Hematopoietic multipotent progenitor cell (in vitro differentiated cells): ENCODE measurements around the gene SLC4A4. TPM values are rescaled to one million over a fixed set of nuclear protein-coding genes. Genes with fewer than 3 reads are reported as not detected.
A peak's percentile ranks its signal among the peaks of the same experiment; 100 is the strongest.
"Not testable (repeated sequence)": the region's sequence is repeated elsewhere in the genome, so short reads cannot be mapped to it uniquely, and the experiment has no call there.

Source experiments
- DNase-seq, 3 donors: peaks; one replicate each; pipeline ENCODE4 v3.0.0-alpha.2; 2011 to 2015; ENCODE audit warnings: low read depth in 2 of 3, low spot score in 2 of 3
- total RNA-seq: library from RNA; depleted of rRNA; stranded (reverse); fragments of >200 nt; gene quantifications from one replicate; pipeline ENCODE4 v1.2.3, GENCODE V29; 2012

Gene SLC4A4
- total RNA-seq, 1 donor, result 0.27 TPM

GRCh38 chr4:71406459-71406963 lies 67.7 kb downstream of the SLC4A4 start:
- DNase-seq, result peak in 2 of 3 donors; percentile 86 to 96

- not testable (repeated sequence) for DNase-seq
Measured at GRCh38 chr4:71408961-71409360, 70.1 kb downstream of the SLC4A4 start.

DNA sequence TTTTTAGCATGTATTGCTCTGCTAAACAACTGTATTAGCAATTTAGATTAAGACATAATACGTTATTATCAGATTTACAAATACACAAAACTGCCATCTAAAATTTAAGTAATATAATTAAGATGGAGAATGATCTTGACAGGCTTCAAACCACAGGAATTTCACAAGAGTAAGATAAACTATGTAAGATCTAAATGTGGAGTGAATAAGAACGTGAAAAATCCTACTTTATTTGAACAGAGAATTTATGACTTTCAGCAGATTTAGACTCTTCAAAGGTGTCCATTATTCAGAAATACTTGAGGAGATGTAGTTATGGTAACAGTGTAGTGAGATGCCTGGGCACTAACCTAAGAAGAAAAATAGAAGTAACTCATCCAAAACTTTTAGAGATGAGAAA lies 73.2 kb downstream of the SLC4A4 start:
- DNase-seq, result no peak

DNA sequence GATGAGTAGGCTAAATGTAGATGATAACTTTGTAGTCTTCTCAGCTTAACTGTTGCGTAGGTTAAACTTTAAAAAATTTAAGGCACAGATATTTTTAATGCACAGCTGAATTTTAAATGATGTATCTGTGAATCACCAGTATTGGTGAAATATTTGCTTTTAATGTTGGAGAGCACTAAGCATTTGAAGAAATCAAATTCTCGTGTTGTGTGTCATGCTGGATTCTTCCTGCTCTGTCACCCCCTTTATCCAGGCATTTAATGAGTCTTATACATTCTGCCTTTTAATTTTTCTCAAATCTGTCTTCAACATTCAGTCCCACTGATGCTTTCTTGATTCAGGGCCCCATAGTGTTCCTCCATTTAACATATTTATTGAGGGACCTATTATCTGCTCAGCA lies 76.7 kb downstream of the SLC4A4 start:
- DNase-seq, result no peak

DNA sequence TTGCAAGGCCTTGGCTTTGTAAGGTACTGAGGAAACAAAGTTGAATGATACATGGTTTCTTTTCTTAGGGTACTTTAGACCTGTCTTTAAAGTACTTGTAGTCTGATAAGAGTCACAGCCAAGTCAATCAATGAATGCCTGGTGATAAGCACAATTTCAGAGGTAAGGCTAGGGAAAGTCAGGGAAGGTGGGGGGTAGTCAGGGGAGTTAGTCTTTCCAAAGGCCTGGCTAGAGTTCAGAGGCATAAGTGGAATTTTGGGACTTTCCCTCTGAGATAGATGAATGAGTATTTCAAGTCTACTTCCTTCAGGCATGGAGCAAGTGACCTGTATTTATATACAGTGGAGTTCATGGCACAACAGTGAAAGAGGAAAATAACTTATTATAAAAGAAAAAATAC lies 78.3 kb downstream of the SLC4A4 start:
- DNase-seq, result no peak

GRCh38 chr4:71426381-71427042 lies 87.7 kb downstream of the SLC4A4 start:
- no peak for DNase-seq

GRCh38 chr4:71429106-71429505 lies 90.3 kb downstream of the SLC4A4 start:
- no peak for DNase-seq

- DNase-seq, result no peak
Measured at GRCh38 chr4:71429962-71430361, 91.1 kb downstream of the SLC4A4 start.

DNA sequence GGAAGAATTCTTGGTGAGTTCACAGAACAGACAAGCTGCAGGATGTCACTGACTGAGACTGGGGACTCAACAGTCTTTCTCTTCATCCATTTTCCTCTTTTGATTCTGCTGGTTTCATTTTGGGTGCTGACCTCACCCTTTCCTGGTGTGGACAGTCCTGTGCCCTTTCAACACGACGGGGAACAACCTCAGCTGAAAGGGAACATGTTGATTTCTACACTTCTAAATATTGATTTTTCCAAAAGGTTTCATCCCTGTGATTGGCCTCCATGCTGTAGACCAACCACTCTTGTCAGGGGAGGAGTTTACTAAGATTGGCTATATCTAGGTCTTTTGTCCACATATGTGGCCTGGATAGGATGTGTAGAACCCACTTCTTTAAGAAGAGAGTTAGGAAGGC lies 91.8 kb downstream of the SLC4A4 start:
- no peak for DNase-seq

- no peak for DNase-seq
Measured at GRCh38 chr4:71440612-71441011, 101.8 kb downstream of the SLC4A4 start.

DNA sequence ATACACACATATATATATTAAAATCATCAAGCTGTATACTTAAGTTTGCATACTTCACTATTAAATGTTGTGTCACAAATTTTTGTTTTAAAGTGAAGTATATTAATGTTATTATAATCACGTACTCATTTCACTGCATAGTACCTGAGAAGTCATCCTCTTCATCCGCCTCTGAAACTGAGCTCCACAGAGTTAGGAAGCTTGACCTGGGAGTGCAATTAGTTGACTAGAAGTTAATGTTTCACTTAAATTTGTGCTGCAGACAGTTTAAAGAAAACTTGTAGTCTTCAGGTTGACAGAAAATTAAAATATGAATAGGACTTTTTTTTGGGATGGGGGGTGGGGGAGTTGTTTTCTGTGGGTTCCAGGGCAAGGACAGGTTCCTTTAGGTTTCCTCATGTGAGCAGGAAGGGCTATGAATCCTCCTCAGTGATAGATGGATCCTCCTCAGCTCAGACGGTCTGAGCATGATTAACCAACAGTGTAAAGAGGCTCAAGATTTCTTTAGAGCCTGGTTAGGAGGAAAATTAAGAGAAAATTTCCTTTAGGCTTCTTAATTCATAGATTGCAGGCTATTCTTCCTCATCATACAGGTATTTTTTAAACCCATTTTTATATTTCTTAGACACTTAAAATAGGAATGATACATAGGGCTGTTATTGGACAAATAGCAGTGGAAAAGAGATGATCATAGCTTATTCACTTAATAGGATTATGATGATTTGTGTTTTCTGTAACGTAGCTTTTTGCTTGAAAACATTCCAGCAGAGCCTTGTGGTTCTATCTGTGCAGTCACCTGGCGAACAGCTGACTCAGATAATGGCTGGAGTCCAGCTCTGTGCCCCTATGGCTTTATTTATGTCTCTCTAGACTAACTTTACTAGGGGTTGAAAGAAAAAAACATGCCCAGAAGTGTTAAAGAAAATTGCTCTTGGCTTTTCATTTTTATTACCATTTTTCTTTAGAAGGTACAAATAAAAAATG lies 102.7 kb downstream of the SLC4A4 start:
- DNase-seq, result peak in 2 of 3 donors; percentile 25 to 59

DNA sequence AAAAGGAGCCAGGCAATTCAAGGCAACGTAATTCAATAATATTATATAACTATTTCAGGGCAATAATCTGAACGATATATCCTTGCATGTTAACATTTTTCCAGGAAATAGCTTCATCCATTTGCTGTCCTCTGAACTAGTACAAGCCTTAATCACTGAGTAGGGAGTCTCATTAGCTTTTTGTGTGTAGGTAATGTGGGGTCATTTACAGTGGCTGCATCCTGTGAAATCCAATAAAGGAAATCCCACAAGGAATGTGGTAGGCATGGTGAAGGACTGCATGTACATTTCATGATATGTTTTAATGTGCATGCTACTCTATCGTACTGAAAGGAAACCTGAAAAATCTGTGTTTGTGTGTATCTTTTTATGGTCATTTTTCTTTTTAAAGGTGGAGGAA lies 103.5 kb downstream of the SLC4A4 start:
- no peak for DNase-seq

GRCh38 chr4:71444395-71444794 lies 105.6 kb downstream of the SLC4A4 start:
- no peak for DNase-seq

- peak in 1 of 3 donors; percentile 46 for DNase-seq
Measured at GRCh38 chr4:71445811-71446210, 107.0 kb downstream of the SLC4A4 start.

DNA sequence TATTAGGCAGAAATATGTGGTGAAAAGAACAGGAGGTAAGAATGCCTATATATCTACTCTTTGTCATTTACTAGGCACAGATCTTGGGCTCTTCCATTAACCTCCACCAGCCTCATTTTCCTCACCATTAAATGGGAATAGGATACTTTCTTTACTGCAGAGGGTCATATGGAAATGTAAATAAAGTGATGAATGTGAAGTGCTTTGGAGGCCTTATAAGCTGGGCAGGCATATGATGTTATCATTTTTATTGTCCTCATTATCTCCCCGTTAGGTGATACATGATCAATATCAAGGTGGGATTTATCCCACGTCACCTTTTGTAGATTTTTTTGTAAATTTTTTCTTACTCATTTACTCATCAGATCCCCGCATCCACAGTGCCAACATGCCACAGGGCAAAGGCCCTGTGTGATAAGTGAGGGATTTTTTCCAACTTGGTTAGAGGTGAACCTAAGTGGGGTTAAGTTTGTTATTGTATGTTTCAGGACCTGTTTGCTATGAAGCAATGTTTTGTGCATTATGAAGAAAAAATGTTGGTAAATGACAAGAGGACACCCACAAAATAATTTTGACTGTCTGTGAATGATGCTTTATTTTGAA lies 107.8 kb downstream of the SLC4A4 start:
- DNase-seq, result no peak

DNA sequence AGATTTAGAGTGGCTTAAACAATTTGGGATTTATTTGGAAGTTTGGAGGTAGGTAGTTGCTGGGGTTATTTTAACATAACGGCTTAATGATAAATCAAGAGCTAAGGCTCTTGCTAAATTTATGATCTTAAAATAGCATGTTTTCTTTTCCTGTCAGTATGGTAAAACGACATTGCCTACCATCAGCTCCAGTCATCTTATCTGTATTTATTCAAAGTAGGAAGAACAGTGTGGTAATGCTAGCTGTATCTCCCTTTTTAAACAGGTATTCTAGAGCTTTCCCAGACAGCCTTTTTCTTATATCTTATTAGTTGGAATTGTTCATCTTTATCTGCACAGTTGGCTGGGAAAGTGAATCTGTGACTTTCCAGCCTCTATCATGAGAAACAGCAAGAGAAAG lies 110.2 kb downstream of the SLC4A4 start:
- DNase-seq, result no peak

- DNase-seq, result no peak
Measured at GRCh38 chr4:71449878-71450277, 111.1 kb downstream of the SLC4A4 start.

GRCh38 chr4:71453531-71453930 lies 114.7 kb downstream of the SLC4A4 start:
- no peak for DNase-seq

- DNase-seq, result no peak
Measured at GRCh38 chr4:71456841-71457240, 118.0 kb downstream of the SLC4A4 start.

DNA sequence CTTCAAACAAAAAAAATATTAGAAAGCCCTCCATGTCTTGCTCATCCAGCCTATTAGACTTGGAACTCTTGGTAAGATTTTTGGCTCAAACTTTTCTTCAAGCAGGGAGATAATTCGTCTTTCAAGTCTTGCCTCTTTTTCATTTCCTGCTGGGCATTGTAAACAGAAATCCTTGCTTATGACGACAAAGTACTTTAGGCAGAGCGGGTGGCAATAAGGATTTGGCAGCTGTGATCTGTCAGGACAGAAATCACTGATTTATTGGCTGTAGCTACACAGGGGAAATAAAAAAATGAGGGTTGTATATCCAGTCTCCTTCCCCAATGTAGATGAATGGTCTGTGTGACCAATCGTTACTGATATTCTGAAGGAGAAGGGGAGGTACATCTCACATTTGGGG lies 121.6 kb downstream of the SLC4A4 start:
- no peak for DNase-seq

DNA sequence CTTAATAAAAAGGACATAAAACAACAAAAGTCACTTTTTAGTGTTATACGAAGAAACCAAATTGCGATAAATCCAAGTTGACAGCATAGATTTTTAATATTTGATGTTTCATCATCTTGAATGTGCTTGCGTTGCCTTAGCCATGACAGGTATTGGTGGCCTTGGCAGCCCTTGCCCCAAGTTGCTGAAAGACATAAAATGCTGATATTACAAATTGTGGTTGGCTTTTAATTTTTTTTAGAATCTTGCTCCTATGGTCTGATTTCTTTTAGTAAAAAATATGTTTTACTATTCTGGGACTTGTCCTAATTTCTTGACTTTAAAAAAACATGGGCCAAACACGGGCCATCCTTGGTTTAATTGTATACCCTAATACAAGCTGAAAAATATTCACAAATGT lies 122.6 kb downstream of the SLC4A4 start:
- no peak for DNase-seq
